HG03457 (cell line): ENCODE data around the gene TNFRSF1A.

ENCODE experiments used
- ATAC-seq: cut with Tn5 transposase; IDR thresholded peaks from one replicate; pipeline ENCODE4 v1.9.1; 2021; ENCODE audit warnings: moderate number of reproducible peaks; ENCODE audit not compliant: unreplicated experiment

The TNFRSF1A gene

DNA sequence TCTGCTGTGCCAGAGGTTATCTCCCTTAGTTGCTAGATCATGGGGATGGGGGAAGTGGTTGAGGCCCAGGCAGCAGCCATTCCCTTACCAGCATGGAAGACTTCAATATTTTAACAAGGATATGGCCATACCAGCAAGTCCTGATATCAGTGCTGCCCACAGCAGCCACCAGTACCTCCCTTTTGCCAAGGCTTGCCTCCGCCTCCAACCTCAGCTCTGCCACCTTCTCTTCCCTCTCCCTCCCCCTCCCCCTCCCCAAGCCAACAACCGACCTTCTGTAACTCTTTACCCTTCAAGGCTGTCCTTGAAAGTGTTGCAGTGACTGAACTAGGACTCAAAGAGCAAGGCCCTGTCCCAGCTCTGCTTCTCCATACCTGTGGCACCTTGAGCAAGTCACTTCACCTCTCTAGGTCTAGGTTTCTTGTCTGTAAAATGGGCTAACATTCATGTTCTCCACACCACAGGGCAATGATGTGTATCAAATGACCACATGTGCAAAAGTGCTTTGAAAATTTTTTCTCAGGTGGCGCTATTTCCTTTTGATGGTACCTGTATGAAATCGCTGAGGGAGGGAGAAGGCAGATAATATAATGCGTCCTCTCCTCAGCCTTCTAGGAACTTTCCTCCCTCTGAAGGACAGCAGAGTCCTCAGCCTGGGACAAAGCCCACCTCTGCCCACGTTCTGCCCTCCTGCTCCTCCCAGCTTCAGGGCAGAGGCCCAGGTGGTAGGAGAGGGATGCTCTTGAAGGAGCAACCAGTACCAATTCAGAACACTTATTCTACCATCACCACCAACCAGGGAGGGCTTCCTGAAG, 16.7 kb downstream of the TNFRSF1A start:
- no peak for ATAC-seq

DNA sequence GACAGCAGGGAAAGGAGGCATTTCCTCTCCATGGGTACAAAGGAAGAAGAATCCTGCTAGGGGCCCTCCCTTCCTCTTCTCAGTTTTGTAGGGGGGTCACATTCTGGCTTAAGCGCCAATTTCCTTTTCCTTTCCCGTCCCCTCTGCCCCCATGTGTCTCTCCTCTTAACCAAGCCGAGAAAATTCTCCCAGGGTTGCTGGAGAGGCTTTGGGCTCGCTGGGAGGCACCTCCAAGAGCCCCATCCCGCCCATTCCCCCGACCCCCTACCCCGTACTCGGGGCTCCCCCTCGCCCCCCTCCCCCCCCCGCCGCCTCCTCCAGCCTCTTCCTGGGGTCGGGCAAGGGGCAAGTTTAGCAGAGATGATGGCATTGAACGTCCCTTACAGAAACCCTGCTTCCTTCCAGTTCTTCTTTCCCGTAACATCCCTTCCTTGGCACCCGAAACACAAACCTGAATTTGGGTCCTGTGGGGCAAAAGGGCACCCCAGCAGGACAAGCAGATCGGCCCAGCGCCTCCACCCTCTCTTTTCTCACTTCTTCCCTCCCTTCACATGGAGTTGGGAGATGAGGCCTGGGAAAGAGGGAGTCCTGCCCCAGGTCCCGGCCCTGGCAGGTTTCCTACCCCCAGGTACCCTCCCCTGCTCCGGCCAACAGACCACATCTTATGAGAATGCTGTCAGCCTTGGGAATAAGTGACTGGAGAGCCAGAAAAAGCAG, 17.7 kb downstream of the TNFRSF1A start:
- no peak for ATAC-seq

DNA sequence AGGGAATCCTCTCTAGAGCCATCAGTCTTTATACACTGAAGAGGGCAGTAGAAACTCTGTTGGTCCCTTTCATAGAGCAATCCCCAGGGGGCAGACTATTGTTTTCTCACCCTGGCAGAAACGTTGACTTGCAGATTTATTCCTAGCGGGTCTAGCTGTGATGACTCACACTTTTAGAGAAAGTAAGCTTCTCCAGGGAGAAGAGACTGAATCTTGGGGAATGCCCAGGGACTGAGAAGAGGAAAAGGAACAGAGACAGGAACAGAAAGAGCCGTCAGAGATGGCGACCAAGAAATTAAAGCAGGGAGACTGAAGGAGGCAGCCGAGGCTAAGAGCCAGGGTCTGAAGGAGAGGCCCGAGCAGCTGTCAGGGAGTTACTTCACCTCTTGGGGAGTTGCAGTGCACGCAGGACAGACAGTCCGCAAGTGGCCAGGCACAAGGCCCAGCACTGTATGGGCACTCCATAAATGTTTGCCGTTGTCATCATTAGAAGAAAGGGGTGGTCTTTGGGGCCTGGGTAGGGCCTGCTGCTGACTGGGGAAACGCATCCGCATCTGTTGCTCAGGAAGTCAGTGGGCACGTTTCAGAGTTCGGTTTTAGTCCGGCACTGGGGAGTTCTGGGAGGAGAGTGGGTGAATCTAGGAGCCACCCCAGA, 18.4 kb downstream of the TNFRSF1A start:
- no peak for ATAC-seq

DNA sequence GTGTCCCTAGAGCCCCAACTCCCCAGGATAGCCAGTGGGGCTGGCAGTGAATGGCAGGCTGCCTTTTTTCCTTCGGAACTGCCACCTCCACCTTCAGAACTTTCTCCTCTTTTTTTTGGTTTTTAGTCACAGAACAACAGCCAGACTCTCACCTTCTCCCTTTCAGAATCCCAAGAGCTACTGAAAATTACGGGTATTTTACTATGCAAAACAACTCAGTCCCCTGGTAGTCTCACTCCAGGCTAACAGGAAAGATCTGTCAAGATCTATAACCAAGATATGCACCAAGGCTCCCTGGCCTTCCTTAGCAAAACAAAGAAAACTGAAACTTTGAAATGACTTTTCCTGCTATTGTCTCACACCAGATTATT, 18.9 kb downstream of the TNFRSF1A start:
- no peak for ATAC-seq

DNA sequence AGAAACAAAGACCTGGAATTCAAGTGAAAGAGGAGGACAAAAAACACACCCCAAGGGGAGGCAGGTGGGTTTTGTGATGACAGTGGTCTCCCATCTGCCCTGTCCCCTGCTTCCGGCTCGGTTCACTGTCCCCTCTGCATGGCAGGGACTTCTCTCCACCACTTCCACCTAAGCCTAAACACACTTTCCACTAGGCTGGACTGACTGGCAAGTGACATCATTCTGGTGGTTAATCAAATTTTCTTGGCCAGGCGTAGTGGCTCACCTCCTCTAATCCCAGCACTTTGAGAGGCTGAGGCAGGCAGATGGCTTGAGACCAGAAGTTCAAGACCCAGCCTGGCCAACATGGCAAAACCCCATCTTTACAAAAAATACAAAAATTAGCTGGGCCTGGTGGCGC, 19.5 kb downstream of the TNFRSF1A start:
- ATAC-seq = no peak

DNA sequence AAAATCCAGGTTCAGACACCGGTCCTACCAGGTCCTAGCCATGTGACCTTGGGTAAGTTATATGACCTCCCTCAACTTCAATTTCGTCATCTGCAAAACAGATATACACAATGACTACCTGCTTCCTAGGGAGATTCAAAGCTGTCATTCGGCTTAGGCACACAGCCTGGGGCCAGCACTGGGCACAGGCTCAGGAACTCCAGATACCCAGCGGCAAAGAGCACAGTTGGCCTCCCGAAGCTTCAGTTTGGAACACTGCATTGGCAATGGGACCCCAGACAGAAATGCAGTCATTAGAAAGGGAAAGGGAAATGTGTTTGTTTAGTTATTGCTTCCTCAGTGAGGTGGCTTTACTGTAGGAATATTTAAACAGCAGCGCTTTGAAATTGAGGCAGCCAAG, 20.0 kb downstream of the TNFRSF1A start:
- no peak for ATAC-seq

DNA sequence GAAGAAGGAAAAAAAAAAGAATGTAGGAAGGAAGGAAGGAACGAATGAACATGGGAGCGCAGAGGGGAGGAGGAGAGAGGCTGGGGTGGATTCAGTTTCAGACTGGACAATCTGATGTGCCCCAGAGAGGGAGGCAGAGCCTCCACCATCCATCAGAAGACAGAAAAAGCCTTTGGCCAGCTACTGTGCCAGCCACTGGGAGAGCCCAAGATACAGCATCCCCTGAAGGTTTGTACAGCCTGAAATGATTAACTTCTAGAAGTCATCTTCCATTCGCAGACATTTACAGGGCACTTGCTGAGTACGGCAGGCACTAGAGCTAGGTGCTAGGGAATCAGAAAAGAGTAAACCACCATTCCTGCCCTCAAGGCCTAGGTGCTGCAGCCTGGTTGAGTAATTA, 22.4 kb downstream of the TNFRSF1A start:
- no peak for ATAC-seq

DNA sequence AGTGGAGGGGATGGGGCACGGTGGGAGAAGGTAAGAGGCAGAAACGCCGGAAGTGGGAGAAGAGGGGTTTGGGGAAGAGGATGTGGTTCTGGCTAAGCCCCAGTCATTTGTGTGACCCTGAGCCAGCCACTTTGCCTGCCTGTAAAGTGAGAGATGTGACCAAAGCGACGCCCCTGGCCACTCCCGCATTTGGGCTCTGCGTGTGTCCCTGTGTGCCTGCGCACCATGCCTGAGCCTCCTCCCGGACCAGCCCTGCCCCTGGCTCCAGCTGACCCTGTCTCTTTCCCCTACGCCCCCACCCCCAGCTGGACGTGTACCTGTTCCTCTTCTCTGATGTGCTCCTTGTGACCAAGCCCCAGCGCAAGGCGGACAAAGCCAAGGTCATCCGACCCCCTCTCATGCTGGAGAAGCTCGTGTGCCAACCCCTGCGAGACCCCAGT, 23.4 kb downstream of the TNFRSF1A start:
- no peak for ATAC-seq

DNA sequence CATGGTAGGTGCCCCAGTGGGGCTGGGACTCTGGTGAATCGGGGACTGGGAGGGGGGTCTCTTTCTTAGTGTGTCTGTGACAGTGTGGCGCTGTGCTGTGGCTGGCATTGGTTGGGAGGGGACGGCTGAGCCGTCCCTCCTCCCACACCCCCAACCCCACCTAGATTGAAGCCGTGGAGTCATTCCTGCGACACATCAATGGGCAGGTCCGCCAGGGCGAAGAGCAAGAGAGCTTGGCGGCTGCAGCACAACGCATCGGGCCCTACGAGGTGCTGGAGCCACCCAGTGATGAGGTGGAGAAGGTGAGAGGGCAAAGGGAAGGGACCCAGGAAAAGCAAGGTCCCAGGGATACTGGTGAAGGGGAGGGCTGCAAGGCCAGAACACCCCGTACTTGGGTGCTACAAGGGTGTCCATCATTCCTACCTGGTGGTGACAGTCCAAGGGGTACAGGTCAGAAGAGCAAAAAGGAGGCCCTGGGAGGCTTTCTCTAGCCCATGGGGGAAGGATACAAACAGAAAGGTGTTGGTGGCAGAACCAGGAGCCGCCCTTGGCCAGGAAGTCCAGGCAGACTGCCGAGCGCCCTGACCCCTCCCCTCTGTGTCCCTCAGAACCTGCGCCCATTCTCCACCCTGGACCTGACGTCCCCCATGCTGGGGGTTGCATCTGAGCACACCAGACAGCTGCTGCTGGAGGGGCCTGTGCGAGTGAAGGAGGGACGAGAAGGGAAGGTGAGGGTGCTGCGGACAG, 24.0 kb downstream of the TNFRSF1A start:
- no peak for ATAC-seq

DNA sequence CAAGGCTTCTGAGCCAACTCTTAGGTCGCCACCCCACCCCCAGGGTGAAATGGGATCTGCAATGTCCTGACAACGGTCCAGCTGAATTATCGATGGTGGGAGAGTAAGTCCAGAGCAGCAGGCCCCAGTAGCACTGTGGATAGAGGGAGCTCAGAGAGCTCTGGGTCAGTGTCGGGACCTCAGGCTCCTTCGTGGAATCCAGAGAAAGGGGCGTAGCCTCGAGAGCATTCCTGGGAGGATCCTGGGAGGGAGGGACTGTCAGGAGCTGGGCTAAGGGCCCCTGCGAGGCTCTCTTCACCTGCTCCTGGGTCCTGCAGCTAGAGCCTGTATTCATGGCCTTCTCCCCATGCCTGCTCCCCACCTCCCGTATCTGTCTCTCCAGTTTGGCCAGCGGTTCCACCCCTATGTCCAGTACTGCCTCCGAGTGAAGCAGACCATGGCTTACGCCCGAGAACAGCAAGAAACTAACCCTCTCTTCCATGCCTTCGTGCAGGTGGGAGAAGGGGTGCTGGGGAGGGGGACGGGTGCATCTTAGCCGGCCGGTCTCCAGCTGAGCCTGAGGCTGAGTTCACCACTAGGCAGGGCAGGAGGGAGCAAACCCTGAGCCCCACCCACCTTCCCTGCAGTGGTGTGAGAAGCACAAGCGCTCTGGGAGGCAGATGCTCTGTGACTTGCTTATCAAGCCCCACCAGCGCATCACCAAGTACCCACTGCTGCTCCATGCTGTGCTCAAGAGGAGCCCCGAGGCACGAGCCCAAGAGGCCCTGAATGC, 24.8 kb downstream of the TNFRSF1A start:
- no peak for ATAC-seq

DNA sequence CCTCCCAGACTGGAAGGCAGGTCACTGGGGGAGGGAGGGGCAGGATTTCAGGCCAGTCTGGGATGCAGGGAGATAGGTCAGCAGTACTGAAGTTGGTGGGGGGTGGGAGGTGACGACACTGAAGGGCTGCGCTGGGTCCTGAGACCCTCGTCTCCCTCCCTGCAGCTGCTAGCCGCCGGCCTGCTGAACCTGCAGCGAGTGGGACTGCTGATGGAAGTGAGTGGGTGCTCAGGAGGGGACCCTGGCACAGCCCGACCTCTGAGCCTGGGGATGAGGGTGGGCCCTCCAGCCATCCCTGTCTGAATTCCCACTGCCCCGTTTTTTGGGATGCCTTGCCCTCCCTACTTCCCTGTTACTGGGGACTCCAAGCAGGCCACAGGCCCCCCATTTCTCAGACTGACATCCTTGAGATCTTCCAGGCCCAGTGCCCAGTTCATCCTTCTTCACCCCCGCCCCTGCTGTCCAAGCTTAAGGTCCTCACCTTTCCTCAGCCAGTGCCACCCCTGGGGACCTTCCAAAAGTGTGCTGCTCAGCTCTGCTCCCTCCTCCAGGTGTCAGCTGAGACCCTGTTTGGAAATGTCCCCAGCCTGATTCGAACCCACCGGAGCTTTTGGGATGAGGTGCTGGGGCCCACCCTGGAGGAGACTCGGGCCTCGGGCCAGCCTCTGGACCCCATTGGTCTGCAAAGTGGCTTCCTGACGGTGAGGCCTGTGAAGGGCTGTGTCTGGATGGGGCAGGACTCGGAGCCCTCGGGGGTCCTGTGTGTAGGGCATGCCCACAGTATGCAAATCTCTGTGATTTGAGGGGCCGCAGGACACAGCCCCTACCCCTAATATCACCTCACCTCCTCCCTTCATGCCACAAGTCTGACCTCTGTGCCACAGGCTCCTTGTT, 25.9 kb downstream of the TNFRSF1A start:
- ATAC-seq = no peak

DNA sequence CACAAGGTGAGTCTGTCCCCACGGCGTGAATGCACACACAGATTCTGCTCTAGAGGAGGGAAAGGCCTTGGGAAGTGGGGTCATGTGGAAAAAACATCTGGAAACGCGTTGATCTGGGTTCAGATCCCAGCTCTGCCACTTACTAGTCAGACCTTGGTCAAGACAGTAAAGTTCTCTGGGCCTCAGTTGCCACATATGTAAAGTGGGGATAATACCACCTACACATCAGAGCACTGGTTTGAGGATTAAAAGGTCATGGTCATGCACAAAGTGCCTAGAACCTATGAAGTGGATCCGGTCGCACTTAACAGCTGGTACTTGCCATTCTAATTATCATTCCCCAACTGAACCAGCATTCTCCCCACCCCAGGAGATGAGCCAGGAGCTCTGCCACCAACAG, 26.7 kb downstream of the TNFRSF1A start:
- ATAC-seq = no peak

DNA sequence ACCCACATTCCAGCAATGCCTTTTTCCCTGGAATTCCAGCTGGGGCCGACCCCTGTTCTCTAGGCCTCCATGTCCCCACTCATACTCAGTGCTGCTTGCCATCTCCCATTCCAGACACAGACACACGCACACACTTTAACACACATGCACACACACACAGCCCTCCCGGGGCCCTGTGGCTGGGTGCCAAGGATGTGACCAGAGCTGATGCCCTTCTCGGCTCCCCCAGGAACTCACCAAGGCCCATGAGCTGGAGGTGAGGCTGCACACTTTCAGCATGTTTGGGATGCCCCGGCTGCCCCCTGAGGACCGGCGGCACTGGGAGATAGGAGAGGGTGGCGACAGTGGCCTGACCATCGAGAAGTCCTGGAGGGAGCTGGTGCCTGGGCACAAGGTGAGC, 27.1 kb downstream of the TNFRSF1A start:
- no peak for ATAC-seq

DNA sequence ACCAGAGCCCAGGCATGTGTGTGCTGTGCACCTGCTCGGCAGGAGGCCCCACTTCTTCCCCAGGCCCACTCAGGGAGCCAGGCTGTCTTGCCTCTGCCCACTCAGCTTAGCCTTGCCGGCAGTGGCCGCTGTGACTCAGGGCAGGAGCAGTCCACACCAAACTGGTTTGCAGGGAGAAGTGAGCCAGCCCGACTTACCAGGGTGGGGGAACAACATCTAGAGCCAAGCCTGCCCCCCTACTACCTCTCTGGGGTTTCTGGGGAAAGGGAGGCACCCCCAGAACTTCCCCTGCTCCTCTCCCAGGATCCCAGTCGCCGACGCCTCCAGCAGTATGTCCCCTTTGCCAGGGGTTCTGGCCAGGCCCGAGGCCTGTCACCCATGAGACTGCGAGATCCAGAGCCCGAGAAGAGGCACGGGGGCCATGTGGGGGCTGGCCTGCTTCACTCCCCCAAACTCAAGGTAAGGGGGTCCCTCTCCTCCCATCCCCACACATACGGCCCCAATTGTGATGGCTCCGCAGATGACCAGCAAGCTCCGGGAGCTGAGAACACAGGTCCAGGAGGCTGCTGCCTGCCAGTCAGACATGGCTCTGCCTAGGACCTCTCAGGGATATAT, 28.4 kb downstream of the TNFRSF1A start:
- no peak for ATAC-seq

DNA sequence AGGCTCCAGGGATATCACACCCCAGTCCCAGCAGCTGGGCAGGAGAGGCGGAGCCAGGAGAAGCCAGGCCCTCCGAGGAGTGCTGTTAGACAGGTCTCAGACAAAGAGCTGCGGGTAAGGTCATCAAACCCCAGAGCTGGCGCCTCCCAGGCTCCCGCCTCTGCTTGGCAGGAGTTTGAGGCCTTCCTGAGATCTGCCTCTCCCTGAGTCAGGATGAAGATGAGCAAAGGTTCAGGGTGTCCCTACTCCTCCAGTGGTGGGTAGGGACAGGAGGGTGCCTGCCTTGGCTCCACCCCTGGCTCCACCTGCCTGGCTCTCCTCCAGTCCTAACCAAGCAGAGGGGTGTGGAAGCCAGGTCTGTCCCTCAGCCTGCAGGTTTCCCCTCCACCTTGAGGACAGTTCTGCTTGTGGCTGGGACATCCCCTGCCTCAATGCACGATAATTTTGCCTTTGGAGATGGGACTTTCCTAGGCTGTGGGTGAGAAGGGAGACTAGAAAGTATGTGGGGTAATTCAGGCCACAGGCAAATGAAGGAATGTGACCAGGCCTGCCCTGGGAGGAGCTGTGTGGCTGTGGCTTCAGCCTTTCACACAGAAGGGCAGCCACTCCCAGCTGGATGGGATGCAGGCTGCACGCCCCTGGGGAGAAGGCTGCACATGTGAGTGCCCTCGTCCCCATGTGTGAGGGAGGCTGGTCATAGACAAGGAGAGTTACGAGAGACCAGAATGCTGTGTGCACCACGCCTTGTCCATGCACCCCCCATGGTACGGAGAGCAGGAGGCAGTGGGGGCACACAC, 29.1 kb downstream of the TNFRSF1A start:
- peak; percentile 66 for ATAC-seq

DNA sequence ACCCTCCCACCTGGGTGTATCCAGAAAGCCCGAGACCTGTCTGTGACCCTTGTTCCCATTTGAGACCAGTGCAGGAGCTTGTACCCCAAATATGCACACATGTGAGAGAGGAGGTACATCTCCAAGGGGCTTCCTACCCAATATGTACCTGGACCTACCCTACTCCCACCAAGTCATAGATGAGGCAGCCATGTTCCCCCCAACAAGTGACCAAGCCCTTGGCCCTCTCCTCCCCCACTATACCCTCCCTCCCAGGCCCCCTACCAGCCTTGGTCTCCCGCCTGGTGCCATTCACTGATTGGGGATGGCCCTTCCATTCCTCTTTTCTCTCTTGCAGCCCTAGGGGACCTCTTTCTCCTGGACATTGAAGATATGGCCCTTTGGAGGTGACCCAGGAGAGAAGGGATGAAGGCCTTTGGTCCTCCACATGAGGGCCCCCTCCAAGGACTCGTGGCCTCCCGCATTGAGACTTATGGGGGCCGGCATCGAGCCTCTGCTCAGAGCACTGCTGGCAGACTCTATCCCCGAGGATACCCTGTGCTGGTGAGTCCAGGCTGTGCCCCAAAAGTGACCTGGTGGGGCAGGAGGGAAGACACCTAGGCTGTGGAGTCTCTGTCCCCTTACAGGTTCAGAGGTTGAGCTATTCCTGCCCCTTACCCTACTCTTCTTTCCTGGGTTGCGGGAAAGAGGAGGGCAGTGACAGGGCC, 29.9 kb downstream of the TNFRSF1A start:
- no peak for ATAC-seq

DNA sequence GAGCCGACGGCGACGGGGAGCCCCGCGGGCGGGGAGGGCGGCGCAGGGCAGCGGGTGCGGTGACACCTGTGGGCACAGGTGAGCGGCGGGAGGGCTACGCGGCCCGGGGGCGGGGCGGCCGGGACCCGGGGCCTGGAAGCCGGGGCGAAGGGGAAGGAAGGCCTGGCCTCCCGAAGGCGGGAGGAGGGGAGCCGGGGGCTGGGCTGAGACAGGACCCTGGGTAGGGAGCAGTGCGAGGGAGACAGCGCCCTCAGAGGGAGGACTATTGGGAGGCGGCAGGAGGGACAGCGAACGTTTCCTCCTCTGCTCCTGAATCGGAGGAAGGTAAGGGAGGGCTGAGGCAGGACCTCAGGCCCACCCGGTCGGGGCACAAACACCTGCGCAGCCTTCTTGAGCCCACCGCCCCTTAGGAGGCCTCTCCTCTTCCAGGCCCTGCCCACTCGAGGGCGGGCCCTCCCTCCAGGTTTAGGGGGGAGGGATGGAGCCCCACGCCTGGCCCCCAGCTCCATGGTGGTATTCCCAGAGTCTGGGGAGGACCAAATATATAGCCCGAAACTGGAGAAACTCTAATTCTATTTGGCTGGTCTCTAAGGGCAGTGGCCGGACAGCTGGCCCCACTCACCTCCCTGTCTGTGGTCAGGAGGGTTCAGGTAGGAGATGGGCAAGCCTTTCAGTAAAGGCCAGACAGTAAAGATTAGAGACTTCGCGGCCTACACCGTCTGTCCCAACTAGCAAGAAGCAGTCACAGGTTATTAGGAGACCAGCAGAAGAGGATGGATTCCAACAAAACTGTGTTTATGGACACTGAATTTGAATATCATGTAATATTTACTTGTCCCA, 30.9 kb downstream of the TNFRSF1A start:
- no peak for ATAC-seq
